Activated naive CD4-positive, alpha-beta T cell treated with anti-CD3 and anti-CD28 coated beads for 36 hours (primary cell): ENCODE data around the gene NCKAP5. TPM values are rescaled to one million over a fixed set of nuclear protein-coding genes. Genes with fewer than 3 reads are reported as not detected.

Source experiments
- CTCF ChIA-PET: fragments of 350-600 bp; sonication (Branson Sonifier 250); formaldehyde crosslinking; loops from one replicate; lab custom pipeline; 2021; ENCODE audit warnings: antibody characterized with exemption; lab: Charles Lee
- DNase-seq: peaks from one replicate; pipeline ENCODE4 v3.0.0-alpha.2; 2020
- H3K27ac Mint-ChIP-seq: one replicate; pipeline ENCODE4 v1.8.0; 2021; ENCODE audit warnings: mild to moderate bottlenecking, mixed read lengths
- H3K27me3 Mint-ChIP-seq: one replicate; pipeline ENCODE4 v1.8.0; 2021; ENCODE audit warnings: low read depth, mixed read lengths
- H3K36me3 Mint-ChIP-seq: one replicate; pipeline ENCODE4 v1.8.0; 2021; ENCODE audit warnings: low read depth, mixed read lengths
- H3K4me1 Mint-ChIP-seq: one replicate; pipeline ENCODE4 v1.8.0; 2021; ENCODE audit warnings: low read depth, mixed read lengths
- H3K4me3 Mint-ChIP-seq: one replicate; pipeline ENCODE4 v1.8.0; 2021; ENCODE audit warnings: mild to moderate bottlenecking, moderate library complexity, mixed read lengths
- H3K9me3 Mint-ChIP-seq: one replicate; pipeline ENCODE4 v1.8.0; 2021; ENCODE audit warnings: mixed read lengths
- intact Hi-C: fragments of 100-400 bp; cut with micrococcal nuclease; formaldehyde crosslinking; loops from one replicate; pipeline ENCODE4 v1.15.1; 2023
- total RNA-seq, 2 experiments: library from RNA; stranded (reverse); gene quantifications; one replicate each; pipeline ENCODE4 v1.2.3, GENCODE V29; 2021

The NCKAP5 gene
- total RNA-seq, 2 experiments from 2014 or later = not detected

GRCh38 chr2:132633635-132634034 is 934.6 kb downstream of the NCKAP5 start:
- H3K27ac Mint-ChIP-seq = no peak overlapping the region
- no peak overlapping the region for H3K4me3 Mint-ChIP-seq
- H3K4me1 Mint-ChIP-seq = no peaks in the 10 kb centered on the region
- H3K9me3 Mint-ChIP-seq = no peaks in the 10 kb centered on the region
- no peak for DNase-seq
- H3K27me3 Mint-ChIP-seq = peaks cover 2% of the 10 kb centered on the region
- intact Hi-C loops = no loop called here
- H3K36me3 Mint-ChIP-seq = no peaks in the 10 kb centered on the region
- CTCF ChIA-PET = no interaction called here

- Mint-ChIP-seq H3K36me3 (no peaks in the 10 kb centered on the region), H3K4me1 (no peaks in the 10 kb centered on the region), H3K4me3 (no peak overlapping the region), H3K27me3 (peaks cover 2% of the 10 kb centered on the region), H3K9me3 (no peaks in the 10 kb centered on the region), H3K27ac (no peak overlapping the region)
- CTCF ChIA-PET = no interaction called here
- intact Hi-C loops = no loop called here
- no peak for DNase-seq
These were observed 936.1 kb downstream of the NCKAP5 start for GRCh38 chr2:132632000-132632649.

- Mint-ChIP-seq H3K27me3 (no peaks in the 10 kb centered on the region), H3K4me3 (no peak overlapping the region), H3K36me3 (no peaks in the 10 kb centered on the region), H3K9me3 (no peaks in the 10 kb centered on the region), H3K27ac (no peak overlapping the region), H3K4me1 (no peaks in the 10 kb centered on the region)
- no peak for DNase-seq
- intact Hi-C loops = no loop called here
- CTCF ChIA-PET = no interaction called here
These were observed 940.7 kb downstream of the NCKAP5 start for GRCh38 chr2:132627536-132627935.

- DNase-seq = no peak
- H3K36me3 Mint-ChIP-seq = no peaks in the 10 kb centered on the region
- H3K27me3 Mint-ChIP-seq = no peaks in the 10 kb centered on the region
- no peak overlapping the region for H3K4me3 Mint-ChIP-seq
- H3K9me3 Mint-ChIP-seq = no peaks in the 10 kb centered on the region
- intact Hi-C loops = no loop called here
- no peaks in the 10 kb centered on the region for H3K4me1 Mint-ChIP-seq
- no peak overlapping the region for H3K27ac Mint-ChIP-seq
- CTCF ChIA-PET = no interaction called here
These were observed 945.0 kb downstream of the NCKAP5 start for GRCh38 chr2:132623096-132623839.
